Measurements from ENCODE around the gene TGM2. TPM values are rescaled to one million over a fixed set of nuclear protein-coding genes. Genes with fewer than 3 reads are reported as not detected.

The TGM2 gene
- total and polyA plus RNA-seq, 2 donors (not counting 3 experiments of a cell fraction or from before 2014, with no cell fraction given) = 861 to 868 TPM

DNA sequence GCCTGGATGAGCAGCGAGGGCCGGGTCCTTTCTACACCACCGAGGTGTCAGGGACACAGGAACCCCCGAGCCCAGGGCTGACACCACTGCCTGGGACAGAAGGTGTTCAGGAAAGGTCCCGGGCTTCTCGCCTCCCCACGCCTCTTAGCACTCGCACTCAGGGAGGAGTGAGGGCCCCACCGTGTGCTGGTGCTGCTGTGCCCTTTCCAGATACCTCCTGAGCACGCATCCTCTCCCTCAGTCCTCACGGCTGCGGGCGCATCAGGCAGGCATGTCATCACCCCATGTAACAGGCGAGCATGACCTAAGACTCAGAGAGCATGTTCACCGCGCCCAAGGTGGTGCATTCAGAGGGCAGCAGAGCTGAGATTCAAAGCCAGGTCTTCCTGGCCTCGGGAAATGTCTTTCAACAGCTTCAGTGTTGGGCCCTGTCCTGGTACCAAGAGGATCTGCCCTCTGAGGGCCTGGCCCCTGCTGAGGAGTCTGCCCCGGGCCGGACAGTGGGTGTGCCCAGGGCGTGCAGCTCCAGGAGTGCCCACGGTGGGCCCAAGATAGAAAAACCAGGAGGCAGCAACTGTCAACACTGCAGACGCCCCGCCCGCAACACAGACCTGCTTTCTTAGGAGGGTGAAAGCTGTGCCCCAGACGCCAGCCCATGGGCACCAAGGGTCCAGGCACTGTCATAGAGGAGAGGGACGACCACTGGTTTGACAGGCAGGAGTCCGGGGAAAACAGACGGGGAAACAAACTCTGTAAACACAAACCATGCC lies 29.2 kb downstream of the TGM2 start:
- TF ChIP-seq POLR2AphosphoS5 (IDR thresholded peaks at IDR 0.05; ENCODE audit: insufficient read depth, low read depth, low read length) (no peak), POLR2A (IDR thresholded peaks at IDR 0.05; ENCODE audit: low read depth, low read length) (peak; percentile 14), MYC (IDR thresholded peaks at IDR 0.05; ENCODE audit: low read depth, low read length) (no peak), EZH2 (IDR thresholded peaks at IDR 0.05; ENCODE audit: borderline replicate concordance, low read depth, low read length, severe bottlenecking) (no peak), JUN (IDR thresholded peaks at IDR 0.05; ENCODE audit: borderline replicate concordance, insufficient read depth, insufficient read length, low read depth) (no peak), FOS (IDR thresholded peaks at IDR 0.05; ENCODE audit: borderline replicate concordance, insufficient read depth, low read length) (no peak)
- TF ChIP-seq, protein P1, sequence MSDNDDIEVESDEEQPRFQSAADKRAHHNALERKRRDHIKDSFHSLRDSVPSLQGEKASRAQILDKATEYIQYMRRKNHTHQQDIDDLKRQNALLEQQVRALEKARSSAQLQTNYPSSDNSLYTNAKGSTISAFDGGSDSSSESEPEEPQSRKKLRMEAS (IDR thresholded peaks at IDR 0.05; ENCODE audit: insufficient read depth, insufficient read length) = no peak
- TF ChIP-seq, protein P2, sequence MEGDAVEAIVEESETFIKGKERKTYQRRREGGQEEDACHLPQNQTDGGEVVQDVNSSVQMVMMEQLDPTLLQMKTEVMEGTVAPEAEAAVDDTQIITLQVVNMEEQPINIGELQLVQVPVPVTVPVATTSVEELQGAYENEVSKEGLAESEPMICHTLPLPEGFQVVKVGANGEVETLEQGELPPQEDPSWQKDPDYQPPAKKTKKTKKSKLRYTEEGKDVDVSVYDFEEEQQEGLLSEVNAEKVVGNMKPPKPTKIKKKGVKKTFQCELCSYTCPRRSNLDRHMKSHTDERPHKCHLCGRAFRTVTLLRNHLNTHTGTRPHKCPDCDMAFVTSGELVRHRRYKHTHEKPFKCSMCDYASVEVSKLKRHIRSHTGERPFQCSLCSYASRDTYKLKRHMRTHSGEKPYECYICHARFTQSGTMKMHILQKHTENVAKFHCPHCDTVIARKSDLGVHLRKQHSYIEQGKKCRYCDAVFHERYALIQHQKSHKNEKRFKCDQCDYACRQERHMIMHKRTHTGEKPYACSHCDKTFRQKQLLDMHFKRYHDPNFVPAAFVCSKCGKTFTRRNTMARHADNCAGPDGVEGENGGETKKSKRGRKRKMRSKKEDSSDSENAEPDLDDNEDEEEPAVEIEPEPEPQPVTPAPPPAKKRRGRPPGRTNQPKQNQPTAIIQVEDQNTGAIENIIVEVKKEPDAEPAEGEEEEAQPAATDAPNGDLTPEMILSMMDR (IDR thresholded peaks at IDR 0.05; ENCODE audit: extremely low read depth in 1 of 2, insufficient read depth in 1 of 2, low read depth in 1 of 2, low read length in 2 of 2) = no peak
- no TSS peak for BruUV-seq (replicated peaks)
- intact Hi-C loops (cut with micrococcal nuclease) = no loop called here

More for the DNA sequence above, 29.2 kb downstream of the TGM2 start:
- Histone ChIP-seq H3K9me1 (replicated peaks; ENCODE audit: control insufficient read depth, extremely low read depth, insufficient read depth, low read length) (no peaks in the 10 kb centered on the region), H3K27me3 (ENCODE audit: control insufficient read depth in 2 of 2, insufficient read depth in 2 of 2, low read length in 2 of 2) (no peaks in the 10 kb centered on the region), H3K79me2 (ENCODE audit: control insufficient read depth, insufficient read depth, low read length) (no peaks in the 10 kb centered on the region), H3K4me1 (ENCODE audit: control insufficient read depth, extremely low read depth, insufficient read depth, low read length) (peaks cover 62% of the 10 kb centered on the region), H4K20me1 (replicated peaks; ENCODE audit: control insufficient read depth, extremely low read depth, insufficient read depth, low read length) (no peaks in the 10 kb centered on the region), H3K27ac (ENCODE audit: insufficient read depth, low read depth, low read length) (peak overlapping the region; percentile 88), H3K4me3 (replicated peaks in 1 of 3; ENCODE audit: insufficient read depth in 1 of 3, low read depth in 1 of 3, low read length in 3 of 3) (no peak overlapping the region), H2AFZ (ENCODE audit: low read depth, low read length) (no peak overlapping the region), H3K9me3 (replicated peaks; ENCODE audit: control insufficient read depth, insufficient read depth, low read length) (no peaks in the 10 kb centered on the region), H3K4me2 (ENCODE audit: insufficient read depth, low read length) (no peak overlapping the region), H3K9ac (replicated peaks; ENCODE audit: extremely low read depth, insufficient read depth, low read length) (peak overlapping the region; percentile 51), H3K36me3 (ENCODE audit: control insufficient read depth in 2 of 2, extremely low read depth in 1 of 2, insufficient read depth in 2 of 2, low read length in 2 of 2) (peaks cover 27 to 63% of the 10 kb centered on the region in 2 experiments)
- ChIA-PET POLR2A (interaction anchor here (1.3 to 1.7 kb wide), 3 partner anchors 9 to 63 kb away, joined by 3 to 6 read pairs (median 4); no protein-coding TSS in a partner anchor), CTCF (interaction anchor here (1.3 to 4.4 kb wide), 7 partner anchors 8 to 85 kb away, joined by 3 to 42 read pairs (median 8); no protein-coding TSS in a partner anchor)
- dilution Hi-C loops (cut with MboI; ENCODE audit: extremely low pct_ligation_motif_present, low sequenced_read_pairs) = no loop called here
- FAIRE-seq (no peak), DNase-seq (ENCODE audit: low read depth, low spot score) (no peak)
